GM18861 (cell line): Measurements from ENCODE around the gene PFN3.
"Not testable (repeated sequence)": the region's sequence is repeated elsewhere in the genome, so short reads cannot be mapped to it uniquely, and the experiment has no call there.

Experiments used
- ATAC-seq: cut with Tn5 transposase; IDR thresholded peaks from one replicate; pipeline ENCODE4 v1.9.1; 2021; ENCODE audit not compliant: unreplicated experiment

The PFN3 gene

GRCh38 chr5:177361418-177362291, 38.8 kb downstream of the PFN3 start:
- no peak for ATAC-seq

- not testable (repeated sequence) for ATAC-seq
These were observed 39.7 kb downstream of the PFN3 start for GRCh38 chr5:177360740-177361139.

- no peak for ATAC-seq
These were observed 40.6 kb downstream of the PFN3 start for GRCh38 chr5:177359860-177360259.

GRCh38 chr5:177359451-177359851, 41.0 kb downstream of the PFN3 start:
- no peak for ATAC-seq

- no peak for ATAC-seq
These were observed 42.1 kb downstream of the PFN3 start for GRCh38 chr5:177358370-177358819.

- peak; percentile 83 for ATAC-seq
These were observed 42.8 kb downstream of the PFN3 start, which contains the start of gene RGS14 for GRCh38 chr5:177357459-177358351. TSS of gene RGS14 (plus strand) at chr5:177357924. CDS start at chr5:177358025, 101 bp downstream.

GRCh38 chr5:177357146-177357458, 43.4 kb downstream of the PFN3 start:
- no peak for ATAC-seq

- ATAC-seq = no peak
These were observed 43.7 kb downstream of the PFN3 start for GRCh38 chr5:177356746-177357145.

GRCh38 chr5:177355868-177356168, 44.6 kb downstream of the PFN3 start:
- ATAC-seq = no peak

- ATAC-seq = no peak
These were observed 45.1 kb downstream of the PFN3 start for GRCh38 chr5:177355162-177355867.

GRCh38 chr5:177354711-177355110, 45.8 kb downstream of the PFN3 start:
- ATAC-seq = no peak

- no peak for ATAC-seq
These were observed 46.2 kb downstream of the PFN3 start for GRCh38 chr5:177354256-177354655.

GRCh38 chr5:177353093-177353492, 47.4 kb downstream of the PFN3 start:
- no peak for ATAC-seq

- peak; percentile 88 for ATAC-seq
These were observed 48.8 kb downstream of the PFN3 start, which contains the start of gene LMAN2 for GRCh38 chr5:177351392-177352329. TSS of gene LMAN2 (minus strand) at chr5:177351668. CDS start at chr5:177351647, 21 bp downstream.

GRCh38 chr5:177350776-177351391, 49.6 kb downstream of the PFN3 start:
- no peak for ATAC-seq
